Coronary artery (tissue), 2 donors: ENCODE data around the gene SCAMP3.

Source experiments
- DNase-seq: peaks from one replicate; pipeline ENCODE4 v3.0.0-alpha.2; 2017; ENCODE audit warnings: low spot score
- H3K27ac ChIP-seq, 2 donors: fragments of 200-600 bp; sonication (generic); one replicate each; pipeline ENCODE4 v1.5.1; 2016 to 2019
- H3K4me3 ChIP-seq: fragments of 200-600 bp; sonication (generic); 2 replicates; pipeline ENCODE4 v1.5.1; 2016; ENCODE audit warnings: mild to moderate bottlenecking, moderate library complexity
- TF ChIP-seq, protein P1 (sequence below): fragments of 200-600 bp; sonication (generic); IDR thresholded peaks from one replicate; pipeline ENCODE4 v1.5.1; 2019; ENCODE audit warnings: antibody characterized with exemption

SCAMP3 gene

DNA sequence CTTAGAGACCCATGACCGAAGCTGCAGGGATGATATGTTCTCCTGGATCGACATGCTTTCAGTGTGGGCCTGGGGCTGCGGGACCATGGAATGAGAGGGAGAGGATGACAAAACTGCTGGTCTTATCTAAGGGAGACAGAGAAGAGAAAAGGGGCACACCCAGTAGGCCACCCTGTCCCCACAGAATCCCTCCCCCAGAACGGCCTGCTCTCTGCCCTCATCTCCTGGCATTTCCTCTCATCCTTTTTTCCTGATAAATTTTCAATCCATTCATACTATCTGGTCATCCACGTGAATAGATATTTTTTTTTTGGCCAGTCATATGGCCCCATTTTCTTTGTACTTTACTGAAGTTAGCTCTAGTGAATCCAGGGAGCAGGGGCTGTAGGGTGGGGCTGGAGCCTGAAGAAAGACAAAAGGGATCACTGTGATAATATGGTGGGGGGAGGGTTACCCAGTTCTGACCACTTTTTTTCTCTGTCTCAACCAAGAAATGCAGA, 39.2 kb upstream of the SCAMP3 start, which contains the start of gene PKLR:
Gene PKLR (minus strand): TSS at position 97 of the 500 bp plus-strand sequence. CDS start 43 bp downstream, at position 54.
- TF ChIP-seq, protein P1, sequence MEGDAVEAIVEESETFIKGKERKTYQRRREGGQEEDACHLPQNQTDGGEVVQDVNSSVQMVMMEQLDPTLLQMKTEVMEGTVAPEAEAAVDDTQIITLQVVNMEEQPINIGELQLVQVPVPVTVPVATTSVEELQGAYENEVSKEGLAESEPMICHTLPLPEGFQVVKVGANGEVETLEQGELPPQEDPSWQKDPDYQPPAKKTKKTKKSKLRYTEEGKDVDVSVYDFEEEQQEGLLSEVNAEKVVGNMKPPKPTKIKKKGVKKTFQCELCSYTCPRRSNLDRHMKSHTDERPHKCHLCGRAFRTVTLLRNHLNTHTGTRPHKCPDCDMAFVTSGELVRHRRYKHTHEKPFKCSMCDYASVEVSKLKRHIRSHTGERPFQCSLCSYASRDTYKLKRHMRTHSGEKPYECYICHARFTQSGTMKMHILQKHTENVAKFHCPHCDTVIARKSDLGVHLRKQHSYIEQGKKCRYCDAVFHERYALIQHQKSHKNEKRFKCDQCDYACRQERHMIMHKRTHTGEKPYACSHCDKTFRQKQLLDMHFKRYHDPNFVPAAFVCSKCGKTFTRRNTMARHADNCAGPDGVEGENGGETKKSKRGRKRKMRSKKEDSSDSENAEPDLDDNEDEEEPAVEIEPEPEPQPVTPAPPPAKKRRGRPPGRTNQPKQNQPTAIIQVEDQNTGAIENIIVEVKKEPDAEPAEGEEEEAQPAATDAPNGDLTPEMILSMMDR: no peak
- no peak within 1 kb of the TSS for H3K4me3 ChIP-seq
- DNase-seq: no peak
- no peak within 1 kb of the TSS for H3K27ac ChIP-seq

DNA sequence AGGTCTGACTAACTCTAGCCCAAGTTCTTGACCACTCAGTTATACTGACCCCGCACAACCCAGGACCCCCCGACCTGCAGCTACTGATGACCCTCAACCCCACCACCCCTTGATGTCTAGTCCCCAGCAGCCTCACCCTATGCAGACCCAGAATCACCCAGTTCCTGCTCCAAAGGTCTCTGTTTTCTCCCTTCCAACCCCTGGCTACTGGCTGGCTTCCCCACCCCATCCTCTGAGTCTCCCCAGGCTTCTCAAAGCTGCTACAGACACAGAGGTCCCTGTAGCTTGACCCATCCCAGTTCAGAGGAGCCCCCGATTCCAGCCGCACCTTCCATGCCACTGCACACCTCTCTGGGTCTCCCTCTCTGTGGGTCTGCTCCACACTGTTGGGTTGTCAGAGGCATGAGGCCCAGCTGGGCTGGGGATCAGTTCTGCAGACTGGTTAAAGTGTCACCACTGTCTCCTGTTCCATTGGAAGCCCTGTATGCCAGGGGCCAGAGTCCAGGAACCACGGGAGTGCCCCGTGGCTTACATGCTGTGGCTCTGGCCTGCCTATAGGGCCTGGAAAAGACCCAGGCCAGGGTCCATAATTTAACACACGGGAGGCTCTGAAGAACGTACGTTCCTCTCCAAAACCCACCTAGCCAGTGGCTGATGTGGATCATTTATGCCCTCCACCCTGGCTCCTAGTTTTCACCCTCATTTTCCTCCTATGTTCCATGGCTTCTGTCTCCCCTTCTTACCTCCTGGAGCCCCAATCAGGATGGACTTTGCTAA, 38.6 kb upstream of the SCAMP3 start:
- H3K27ac ChIP-seq: no peak overlapping the region
- H3K4me3 ChIP-seq: no peak overlapping the region
- TF ChIP-seq, protein P1: no peak
- DNase-seq: no peak

DNA sequence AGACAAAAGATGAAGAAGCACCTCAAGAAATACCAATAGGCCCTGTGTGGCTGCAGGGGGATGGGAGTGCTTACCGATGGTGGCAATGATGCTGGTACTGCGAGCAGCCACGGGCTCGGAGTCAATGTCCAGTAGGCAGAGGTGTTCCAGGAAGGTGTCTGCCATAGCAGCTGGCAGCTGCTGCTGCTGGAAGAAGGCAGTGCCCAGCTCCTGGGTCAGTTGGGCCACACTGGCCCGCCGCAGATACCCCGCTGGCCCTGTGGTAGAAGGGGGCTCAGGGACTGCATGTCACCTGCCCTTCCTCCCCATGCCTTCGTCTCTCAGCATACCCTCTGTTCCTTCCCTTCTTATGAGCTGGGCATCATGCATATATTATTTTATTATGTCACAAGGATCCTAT, 37.9 kb upstream of the SCAMP3 start:
- DNase-seq: no peak
- no peak overlapping the region for H3K27ac ChIP-seq
- H3K4me3 ChIP-seq: no peak overlapping the region
- TF ChIP-seq, protein P1: no peak

DNA sequence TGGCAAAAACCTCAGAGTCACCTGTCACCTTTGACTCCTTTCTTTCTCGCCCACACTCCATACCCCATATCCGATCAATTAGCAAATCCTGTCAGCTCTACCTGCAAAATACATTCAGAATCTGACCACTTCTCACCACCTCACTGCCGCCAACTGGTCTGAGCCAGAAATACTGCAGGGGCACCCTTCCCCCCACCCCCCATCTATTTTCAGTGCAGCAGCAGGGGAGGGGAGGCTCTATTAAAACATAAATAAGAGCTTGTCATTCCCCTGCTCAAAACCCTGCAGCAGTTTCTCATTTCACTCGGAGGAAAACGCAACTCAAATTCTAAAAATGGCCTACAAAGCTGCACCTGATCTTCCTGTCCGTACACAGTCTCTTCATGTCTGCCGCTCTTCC, 35.2 kb upstream of the SCAMP3 start:
- no peak for DNase-seq
- Histone ChIP-seq H3K4me3 (no peak overlapping the region), H3K27ac (no peak overlapping the region)
- TF ChIP-seq, protein P1: no peak

DNA sequence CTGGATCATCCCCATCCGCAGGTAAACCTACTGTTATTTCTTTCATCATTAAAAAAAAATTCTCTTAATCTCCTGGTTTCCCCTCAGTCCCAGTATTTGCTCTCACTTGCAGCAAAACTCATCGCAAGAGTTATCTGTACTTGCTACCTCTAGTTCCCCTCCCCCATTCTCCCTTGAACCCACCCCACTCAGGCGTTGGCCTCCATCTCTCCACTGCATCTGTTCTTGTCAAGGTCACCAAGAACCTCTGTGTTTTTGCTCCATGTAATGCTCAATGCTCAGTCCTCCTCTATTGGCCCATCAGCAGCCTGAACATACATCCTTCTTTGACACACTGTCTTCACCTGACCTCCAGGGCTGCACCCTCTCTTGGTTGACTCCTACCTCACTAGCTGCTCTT, 34.5 kb upstream of the SCAMP3 start:
- TF ChIP-seq, protein P1: no peak
- H3K4me3 ChIP-seq: no peak overlapping the region
- DNase-seq: no peak
- no peak overlapping the region for H3K27ac ChIP-seq

DNA sequence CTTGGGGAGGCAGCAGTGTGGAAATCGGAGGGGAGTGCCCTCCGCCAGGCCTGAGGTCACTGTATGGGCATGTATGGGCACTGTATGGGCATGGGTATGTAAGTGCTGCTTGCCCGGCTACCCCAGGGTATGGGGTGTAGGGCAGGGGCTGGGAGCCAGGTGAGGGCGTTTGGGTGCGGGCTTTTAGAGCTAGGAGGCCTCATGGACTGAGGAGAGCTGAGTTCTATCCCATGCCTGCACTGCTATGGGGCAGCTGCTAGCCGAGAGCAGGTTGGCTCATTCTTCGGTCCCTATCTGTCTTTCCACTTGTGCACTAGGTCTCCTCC, 33.7 kb upstream of the SCAMP3 start:
- DNase-seq: no peak
- Histone ChIP-seq H3K27ac (no peak overlapping the region), H3K4me3 (no peak overlapping the region)
- TF ChIP-seq, protein P1: no peak
